Neural crest cell (in vitro differentiated cells): ENCODE measurements around the gene LAMC1. TPM values are rescaled to one million over a fixed set of nuclear protein-coding genes. Genes with fewer than 3 reads are reported as not detected.

Experiments
- DNase-seq: peaks from one replicate; pipeline ENCODE4 v3.0.0; 2021; ENCODE audit warnings: low read depth, mixed read lengths, low spot score
- H3K27ac Mint-ChIP-seq: one replicate; pipeline ENCODE4 v1.8.0; 2021; ENCODE audit warnings: mild to moderate bottlenecking, mixed read lengths; ENCODE audit not compliant: unreplicated experiment
- H3K27me3 Mint-ChIP-seq: 2 replicates; pipeline ENCODE4 v1.8.0; 2021; ENCODE audit warnings: low read depth, mild to moderate bottlenecking, mixed read lengths
- H3K36me3 Mint-ChIP-seq: 2 replicates; pipeline ENCODE4 v1.8.0; 2021; ENCODE audit warnings: low read depth, mild to moderate bottlenecking, mixed read lengths
- H3K4me1 Mint-ChIP-seq: 2 replicates; pipeline ENCODE4 v1.8.0; 2021; ENCODE audit warnings: mixed read lengths
- H3K4me3 Mint-ChIP-seq: one replicate; pipeline ENCODE4 v1.8.0; 2021; ENCODE audit warnings: mild to moderate bottlenecking, mixed read lengths
- H3K9me3 Mint-ChIP-seq: 2 replicates; pipeline ENCODE4 v1.8.0; 2021; ENCODE audit warnings: mixed read lengths
- CTCF ChIP-seq: fragments of 200-600 bp; sonication (generic); conservative IDR thresholded peaks from 2 replicates; pipeline ENCODE4 v1.5.0; 2021; ENCODE audit warnings: antibody characterized with exemption, mild to moderate bottlenecking
- total RNA-seq: library from RNA; stranded (reverse); gene quantifications from 2 replicates; pipeline ENCODE4 v1.2.1, GENCODE V29; 2021

Gene LAMC1
- total RNA-seq, 1 donor from 2014 or later: 82.0 TPM

GRCh38 chr1:182984138-182984537 is 39.1 kb upstream of the LAMC1 start:
- peaks cover 6% of the 10 kb centered on the region for H3K36me3 Mint-ChIP-seq
- TF ChIP-seq CTCF: no peak
- H3K27me3 Mint-ChIP-seq: no peaks in the 10 kb centered on the region
- peaks cover 5% of the 10 kb centered on the region for H3K4me1 Mint-ChIP-seq
- no peak for DNase-seq
- H3K9me3 Mint-ChIP-seq: peaks cover 2% of the 10 kb centered on the region
- H3K27ac Mint-ChIP-seq: no peak overlapping the region
- no peak overlapping the region for H3K4me3 Mint-ChIP-seq

- DNase-seq: no peak
- Mint-ChIP-seq H3K4me1 (peaks cover 5% of the 10 kb centered on the region), H3K4me3 (no peak overlapping the region), H3K27me3 (no peaks in the 10 kb centered on the region), H3K36me3 (peaks cover 3% of the 10 kb centered on the region), H3K27ac (no peak overlapping the region), H3K9me3 (peaks cover 2% of the 10 kb centered on the region)
- no peak for TF ChIP-seq CTCF
Observed at GRCh38 chr1:182984621-182985020, 38.6 kb upstream of the LAMC1 start.

- peaks cover 2% of the 10 kb centered on the region for H3K9me3 Mint-ChIP-seq
- no peak for DNase-seq
- no peak overlapping the region for H3K27ac Mint-ChIP-seq
- H3K36me3 Mint-ChIP-seq: peaks cover 3% of the 10 kb centered on the region
- TF ChIP-seq CTCF: no peak
- H3K4me3 Mint-ChIP-seq: no peak overlapping the region
- peaks cover 5% of the 10 kb centered on the region for H3K4me1 Mint-ChIP-seq
- H3K27me3 Mint-ChIP-seq: no peaks in the 10 kb centered on the region
Observed at GRCh38 chr1:182985876-182986275, 37.3 kb upstream of the LAMC1 start.

GRCh38 chr1:182990413-182991144 is 32.6 kb upstream of the LAMC1 start:
- no peak overlapping the region for H3K4me3 Mint-ChIP-seq
- peaks cover 3% of the 10 kb centered on the region for H3K36me3 Mint-ChIP-seq
- no peaks in the 10 kb centered on the region for H3K27me3 Mint-ChIP-seq
- no peak overlapping the region for H3K27ac Mint-ChIP-seq
- DNase-seq: no peak
- H3K9me3 Mint-ChIP-seq: no peaks in the 10 kb centered on the region
- H3K4me1 Mint-ChIP-seq: peaks cover 5% of the 10 kb centered on the region
- TF ChIP-seq CTCF: no peak

- no peak overlapping the region for H3K27ac Mint-ChIP-seq
- H3K4me3 Mint-ChIP-seq: no peak overlapping the region
- no peaks in the 10 kb centered on the region for H3K36me3 Mint-ChIP-seq
- DNase-seq: no peak
- TF ChIP-seq CTCF: no peak
- no peaks in the 10 kb centered on the region for H3K9me3 Mint-ChIP-seq
- H3K27me3 Mint-ChIP-seq: no peaks in the 10 kb centered on the region
- H3K4me1 Mint-ChIP-seq: no peaks in the 10 kb centered on the region
Observed at GRCh38 chr1:182993746-182994145, 29.5 kb upstream of the LAMC1 start.
